K562 (cell line): ENCODE results near the gene PPP1R13L. TPM values are rescaled to one million over a fixed set of nuclear protein-coding genes. Genes with fewer than 3 reads are reported as not detected.
A peak's percentile ranks its signal among the peaks of the same experiment; 100 is the strongest.

Experiments
- ATAC-seq: fragments of 200-7000 bp; cut with Tn5 transposase; 3 replicates; pipeline ENCODE4 v1.9.1; 2020; ENCODE audit warnings: moderate library complexity
- BruUV-seq: library from RNA; stranded (reverse); fragments of 400-500 nt; replicated peaks from 2 replicates; lab custom pipeline; 2021; lab: Mats Ljungman, UMichigan
- CTCF ChIA-PET: fragments of 300-600 bp; formaldehyde crosslinking; extraction: SDS; loops from one replicate; lab custom pipeline; 2021; ENCODE audit warnings: low intra/inter-chr PET ratio; lab: Yijun Ruan, JAX
- POLR2A ChIA-PET: fragments of 300-600, 350-650 bp; sonication (Branson Sonifier 250); formaldehyde crosslinking; extraction: SDS; loops from one replicate; lab custom pipeline; 2021; ENCODE audit warnings: antibody characterized with exemption, inconsistent platforms; lab: Yijun Ruan, JAX
- DNase-seq, 4 experiments: peaks; one replicate each; pipeline versions ENCODE4 v3.0.0 to v3.0.0-alpha.2; 2011 to 2018; ENCODE audit warnings: low spot score in 3 of 4, mixed read lengths in 3 of 4; ENCODE audit errors: extremely low read depth in 1 of 4
- FAIRE-seq: peaks from 2 replicates; lab custom pipeline; 2011; peaks lifted over from hg19 to GRCh38; lab: Jason Lieb, UNC
- H2AFZ ChIP-seq: 2 replicates; pipeline ENCODE4 v1.6.0; 2011; ENCODE audit warnings: low read depth, low read length, control low read depth, inconsistent platforms
- H3K27ac ChIP-seq: fragments of 200-600 bp; 3 replicates; pipeline ENCODE4 v1.8.0; 2011; ENCODE audit warnings: low read depth, mild to moderate bottlenecking, control low read depth, inconsistent platforms, low read length, moderate library complexity, mixed read lengths; ENCODE audit errors: extremely low read depth
- H3K27me3 ChIP-seq, 2 experiments: fragments of 300-600 bp in 1 of 2; 2 replicates in 1 of 2; 3 replicates in 1 of 2; pipeline versions ENCODE4 v1.6.0 to v1.8.0; 2011; ENCODE audit warnings: inconsistent platforms in 2 of 2, low read length in 2 of 2, mild to moderate bottlenecking in 1 of 2, mixed read lengths in 1 of 2, moderate library complexity in 1 of 2; ENCODE audit not compliant: control insufficient read depth in 2 of 2, insufficient read depth in 2 of 2
- H3K36me3 ChIP-seq: fragments of 300-600 bp; 3 replicates; pipeline ENCODE4 v1.8.0; 2011; ENCODE audit warnings: mild to moderate bottlenecking, low read length, inconsistent platforms; ENCODE audit not compliant: control insufficient read depth, insufficient read depth
- H3K4me1 ChIP-seq, 2 experiments: fragments of 200-600 bp in 1 of 2; replicated peaks in 1 of 2; 2 replicates in 1 of 2; 3 replicates in 1 of 2; pipeline versions ENCODE4 v1.5.1 to v1.8.0; 2011; ENCODE audit warnings: inconsistent platforms in 2 of 2, low read length in 2 of 2, mild to moderate bottlenecking in 1 of 2, mixed read lengths in 1 of 2, moderate library complexity in 1 of 2; ENCODE audit not compliant: control insufficient read depth in 2 of 2, insufficient read depth in 2 of 2
- H3K4me2 ChIP-seq: 2 replicates; pipeline ENCODE4 v1.6.1; 2011; ENCODE audit warnings: low read length, control low read depth, inconsistent platforms, mixed read lengths; ENCODE audit not compliant: insufficient read depth
- H3K4me3 ChIP-seq: fragments of 200-600 bp; sonication (generic), shearing (Covaris generic); 2 replicates; pipeline ENCODE4 v1.5.1; 2016; ENCODE audit warnings: control low read depth, inconsistent platforms
- H3K79me2 ChIP-seq: fragments of 200-600 bp; 3 replicates; pipeline ENCODE4 v1.8.0; 2011; ENCODE audit warnings: low read length, inconsistent platforms; ENCODE audit not compliant: control insufficient read depth, insufficient read depth
- H3K9ac ChIP-seq, 2 experiments: 2 replicates each; pipeline versions ENCODE4 v1.6.0 to v1.6.1; 2011; ENCODE audit warnings: low read depth in 2 of 2, low read length in 2 of 2, control low read depth in 1 of 2, inconsistent platforms in 1 of 2, mild to moderate bottlenecking in 1 of 2, mixed read lengths in 1 of 2; ENCODE audit not compliant: insufficient read depth in 1 of 2
- H3K9me1 ChIP-seq: one replicate; pipeline ENCODE4 v1.6.0; 2011; ENCODE audit warnings: inconsistent platforms, mild to moderate bottlenecking, low read length, moderate library complexity; ENCODE audit not compliant: control insufficient read depth, insufficient read depth
- H3K9me3 ChIP-seq: replicated peaks from 2 replicates; pipeline ENCODE4 v1.5.1; 2011; ENCODE audit warnings: low read depth, low read length, inconsistent platforms; ENCODE audit not compliant: control insufficient read depth, insufficient read depth
- H4K20me1 ChIP-seq: replicated peaks from 2 replicates; pipeline ENCODE4 v1.6.1; 2011; ENCODE audit warnings: low read length, inconsistent platforms, mixed read lengths; ENCODE audit not compliant: control insufficient read depth, insufficient read depth
- ATF7 ChIP-seq: fragments of 450-650 bp; IDR thresholded peaks from 2 replicates; pipeline ENCODE4 v1.7.1; 2014; ENCODE audit warnings: mild to moderate bottlenecking, moderate library complexity
- GTF2E2 ChIP-seq: fragments of 200-800 bp; sonication (Bioruptor generic); IDR thresholded peaks from 2 replicates; pipeline ENCODE4 v1.6.1; 2016; ENCODE audit warnings: missing genetic modification characterization, missing compliant biosample characterization
- NFYB ChIP-seq: IDR thresholded peaks from 2 replicates; pipeline ENCODE4 v1.6.1; 2011; ENCODE audit warnings: mild to moderate bottlenecking, moderate library complexity; ENCODE audit not compliant: insufficient read length; ENCODE audit errors: extremely low read depth
- WGBS: fragments of 100-300 bp; shearing (Covaris generic); methylation state at CpG from one replicate; pipeline ENCODE4 v1.1.6; 2016; ENCODE audit warnings: low coverage, mixed read lengths; ENCODE audit not compliant: insufficient coverage; ENCODE audit errors: missing lambda C conversion rate; 5-methylcytosine and 5-hydroxymethylcytosine counted together
- in situ Hi-C: fragments of 300-500 bp; cut with MboI; formaldehyde crosslinking; loops from 4 replicates; pipeline ENCODE4 v1.15.0; 2018; ENCODE audit warnings: inconsistent platforms, mixed read lengths
- intact Hi-C: fragments of 100-400 bp; cut with micrococcal nuclease; formaldehyde crosslinking; loops from 2 replicates; pipeline ENCODE4 v1.14.2; 2022
- polyA plus RNA-seq, 8 experiments: library from polyadenylated mRNA; depleted of rRNA in 4 of 8; stranded (reverse) in 5 of 8; unstranded in 3 of 8; fragments of >200 nt; fragmentation: Nextera tagmentation in 2 of 8; fragmentation: Illumina TruSeq in 1 of 8; extraction: Ambion mirVana in 2 of 8; extraction: Trizol in 1 of 8; gene quantifications; 2 replicates each; pipeline versions ENCODE4 v1.2.1 to v1.2.3, GENCODE V29; 2011 to 2014; ENCODE audit warnings: inconsistent platforms in 1 of 8, missing spikeins in 1 of 8
- total RNA-seq, 7 experiments: library from RNA; depleted of rRNA in 6 of 7; stranded (reverse); fragments of >200 nt in 6 of 7; fragmentation: Illumina TruSeq in 2 of 7; extraction: Trizol in 2 of 7; gene quantifications; 2 replicates each; pipeline versions ENCODE4 v1.2.1 to v1.2.3, GENCODE V29; 2011 to 2021; ENCODE audit warnings: low replicate concordance in 1 of 7

The PPP1R13L gene
- total and polyA plus RNA-seq, 9 of the 15 experiments (the other 6 are each of a cell fraction or from before 2014, with no cell fraction given): 0.32 to 6.7 (median 2.0) TPM

- peaks cover 0 to 44% of the 10 kb centered on the region in 2 experiments; a peak in 2 of 5 replicates for H3K4me1 ChIP-seq
- peak; percentile 24 for TF ChIP-seq NFYB
- TF ChIP-seq ATF7: no peak
- TF ChIP-seq, all 486 proteins: peak for 1
- ChIA-PET CTCF (no interaction called here), POLR2A (interaction anchor here (0.5 to 2.2 kb wide), 4 partner anchors 7 to 19 kb away, joined by 3 to 6 read pairs (median 4); partner anchors contain the start of gene ERCC2)
- intact Hi-C loops: no loop called here
- H3K79me2 ChIP-seq: no peaks in the 10 kb centered on the region
- no peaks in the 10 kb centered on the region for H3K9me3 ChIP-seq
- H3K4me2 ChIP-seq: no peak overlapping the region
- WGBS: 90% methylated on average over 15 of the region's 20 CpGs
- FAIRE-seq: no peak
- DNase-seq: no peak
- no peak overlapping the region for H2AFZ ChIP-seq
- H3K9ac ChIP-seq: no peak overlapping the region
- H4K20me1 ChIP-seq: peaks cover 3% of the 10 kb centered on the region; the same call in 1 of the 2 replicates
- peaks cover 81% of the 10 kb centered on the region; the same call in 2 of the 3 replicates for H3K36me3 ChIP-seq
- no peak overlapping the region for H3K4me3 ChIP-seq
- peak; percentile 32 for ATAC-seq
- H3K27ac ChIP-seq: no peak overlapping the region
- no TSS peak for BruUV-seq
- in situ Hi-C loops: no loop called here
- no peaks in the 10 kb centered on the region for H3K27me3 ChIP-seq
- H3K9me1 ChIP-seq: no peaks in the 10 kb centered on the region
Measured at GRCh38 chr19:45352914-45353796, 51.7 kb downstream of the PPP1R13L start.

DNA sequence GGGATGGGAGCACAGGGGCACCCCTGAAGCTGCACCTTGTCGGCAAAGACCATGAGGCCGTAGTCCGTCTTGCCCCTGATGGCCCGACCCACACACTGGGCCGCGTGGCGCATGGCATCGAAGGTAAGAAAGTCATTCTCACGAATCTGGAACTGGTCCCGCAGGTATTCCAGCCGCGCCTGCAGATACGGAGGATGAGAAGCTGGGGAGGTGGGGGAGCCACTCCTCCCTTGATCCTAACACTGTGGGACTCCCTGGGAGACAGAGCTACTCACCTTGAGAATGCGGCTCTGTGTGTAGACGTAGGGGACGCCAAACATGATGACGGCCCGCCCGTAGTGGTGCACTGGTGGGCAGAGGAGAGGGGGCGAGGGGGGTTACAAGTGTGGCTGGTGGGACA lies 52.4 kb downstream of the PPP1R13L start:
- in situ Hi-C loops (no loop called here), intact Hi-C loops (no loop called here)
- Histone ChIP-seq H2AFZ (no peak overlapping the region), H4K20me1 (peaks cover 3% of the 10 kb centered on the region; the same call in 1 of the 2 replicates), H3K4me3 (no peak overlapping the region), H3K4me1 (peaks cover 0 to 44% of the 10 kb centered on the region in 2 experiments; a peak in 2 of 5 replicates), H3K27ac (no peak overlapping the region), H3K9ac (peak overlapping the region in 1 of 2 experiments; percentile 28; a peak in 1 of 4 replicates), H3K27me3 (no peaks in the 10 kb centered on the region), H3K9me1 (no peaks in the 10 kb centered on the region), H3K4me2 (no peak overlapping the region), H3K36me3 (peaks cover 76% of the 10 kb centered on the region; the same call in 2 of the 3 replicates), H3K79me2 (no peaks in the 10 kb centered on the region), H3K9me3 (no peaks in the 10 kb centered on the region)
- no peak for ATAC-seq
- ChIA-PET POLR2A (interaction anchor here (0.6 kb wide), 1 partner anchor 18 kb away, joined by 3 read pairs; the partner anchor contains the start of gene ERCC2), CTCF (no interaction called here)
- FAIRE-seq: no peak
- BruUV-seq: no TSS peak
- no peak for DNase-seq
- 96% methylated on average over 20 of the region's 20 CpGs for whole genome bisulfite sequencing
- no peak for TF ChIP-seq GTF2E2 (tag)
